Right lobe of liver (tissue), 4 donors: ENCODE measurements around the gene SCAND1.
"Not testable (repeated sequence)": the region's sequence is repeated elsewhere in the genome, so short reads cannot be mapped to it uniquely, and the experiment has no call there.

Experiments used
- CTCF ChIP-seq, 4 donors: fragments of 200-600 bp in 3 of 4; fragments of 450-650 bp in 1 of 4; IDR thresholded peaks; one replicate each; pipeline versions ENCODE4 v1.5.1 to v1.8.0; 2016 to 2022; ENCODE audit warnings: antibody characterized with exemption in 4 of 4, mild to moderate bottlenecking in 2 of 4
- POLR2A ChIP-seq: fragments of 450-650 bp; IDR thresholded peaks from one replicate; pipeline ENCODE4 v1.6.1; 2017; ENCODE audit warnings: antibody characterized with exemption, mild to moderate bottlenecking
- donor health status: DM: no; HTN: no; CAD: no.
- donor health status: DM: no; HTN: no; CAD: no.
- donor health status: DM: no; HTN: yes; CAD: no.

DNA sequence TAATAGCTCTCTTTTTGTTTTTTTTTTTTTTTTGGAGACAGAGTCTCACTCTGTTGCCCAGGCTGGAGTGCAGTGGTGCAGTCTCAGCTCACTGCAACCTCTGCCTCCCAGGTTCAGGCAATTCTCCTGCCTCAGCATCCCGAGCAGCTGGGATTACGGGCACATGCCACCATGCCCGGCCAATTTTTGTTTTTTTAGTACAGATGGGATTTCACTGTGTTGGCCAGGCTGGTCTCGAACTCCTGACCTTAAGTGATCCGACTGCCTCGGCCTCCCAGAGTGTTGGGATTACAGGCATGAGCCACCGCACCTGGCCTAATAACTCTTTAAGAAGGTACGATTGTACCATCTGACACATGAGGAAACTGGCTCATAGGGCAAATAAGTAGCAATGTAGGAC is 42.2 kb upstream of the SCAND1 start:
- not testable (repeated sequence) for TF ChIP-seq CTCF (IDR thresholded peaks at IDR 0.05); POLR2A
